Activated CD4-positive, CD25-positive, alpha-beta regulatory T cell treated with anti-CD3 and anti-CD28 coated beads, Interleukin-2, amount 50 U/mL, for 72 hours (primary cell): Measurements from ENCODE around the gene SCGB2A2.

ENCODE experiments used
- DNase-seq: peaks from one replicate; pipeline ENCODE4 v3.0.0; 2021

The SCGB2A2 gene

GRCh38 chr11:62307950-62308349 is 38.0 kb downstream of the SCGB2A2 start:
- DNase-seq, result no peak

- DNase-seq, result no peak
Observed at GRCh38 chr11:62309991-62310390, 40.0 kb downstream of the SCGB2A2 start.

GRCh38 chr11:62315431-62315830 is 45.5 kb downstream of the SCGB2A2 start:
- no peak for DNase-seq

GRCh38 chr11:62322524-62322923 is 52.6 kb downstream of the SCGB2A2 start:
- DNase-seq, result no peak
